ENCODE data around the gene ZNF385B. TPM values are rescaled to one million over a fixed set of nuclear protein-coding genes. Genes with fewer than 3 reads are reported as not detected.

Gene ZNF385B
- total RNA-seq, 1 donor from 2014 or later, result not detected

- no peak for TF ChIP-seq CTCF (IDR thresholded peaks at IDR 0.05; ENCODE audit: partially characterized antibody, unreplicated experiment)
- no peak overlapping the region for H3K27ac Mint-ChIP-seq (ENCODE audit: unreplicated experiment)
- DNase-seq, result no peak
Measured at GRCh38 chr2:179796213-179797007, 65.0 kb downstream of the ZNF385B start.

GRCh38 chr2:179793902-179794301 is 67.5 kb downstream of the ZNF385B start:
- DNase-seq, result no peak
- no peak for TF ChIP-seq CTCF (IDR thresholded peaks at IDR 0.05; ENCODE audit: partially characterized antibody, unreplicated experiment)
- Mint-ChIP-seq H3K9me3 (ENCODE audit: unreplicated experiment) (peaks cover 2% of the 10 kb centered on the region), H3K4me3 (ENCODE audit: unreplicated experiment) (no peak overlapping the region), H3K36me3 (ENCODE audit: unreplicated experiment) (no peaks in the 10 kb centered on the region), H3K27ac (ENCODE audit: unreplicated experiment) (no peak overlapping the region), H3K27me3 (ENCODE audit: unreplicated experiment) (no peaks in the 10 kb centered on the region), H3K4me1 (ENCODE audit: low read depth, unreplicated experiment) (no peaks in the 10 kb centered on the region)

More at GRCh38 chr2:179796213-179797007, 65.0 kb downstream of the ZNF385B start:
- Mint-ChIP-seq H3K4me1 (ENCODE audit: low read depth, unreplicated experiment) (no peaks in the 10 kb centered on the region), H3K4me3 (ENCODE audit: unreplicated experiment) (no peak overlapping the region), H3K27me3 (ENCODE audit: unreplicated experiment) (no peaks in the 10 kb centered on the region), H3K36me3 (ENCODE audit: unreplicated experiment) (no peaks in the 10 kb centered on the region), H3K9me3 (ENCODE audit: unreplicated experiment) (peaks cover 2% of the 10 kb centered on the region)

- Mint-ChIP-seq H3K27me3 (ENCODE audit: unreplicated experiment) (no peaks in the 10 kb centered on the region), H3K36me3 (ENCODE audit: unreplicated experiment) (no peaks in the 10 kb centered on the region), H3K27ac (ENCODE audit: unreplicated experiment) (no peak overlapping the region), H3K9me3 (ENCODE audit: unreplicated experiment) (peaks cover 2% of the 10 kb centered on the region), H3K4me1 (ENCODE audit: low read depth, unreplicated experiment) (peaks cover 2% of the 10 kb centered on the region), H3K4me3 (ENCODE audit: unreplicated experiment) (no peak overlapping the region)
- no peak for DNase-seq
- TF ChIP-seq CTCF (IDR thresholded peaks at IDR 0.05; ENCODE audit: partially characterized antibody, unreplicated experiment), result no peak
Measured at GRCh38 chr2:179793238-179793637, 68.2 kb downstream of the ZNF385B start.

- H3K27me3 Mint-ChIP-seq (ENCODE audit: unreplicated experiment), result no peaks in the 10 kb centered on the region
- TF ChIP-seq CTCF (IDR thresholded peaks at IDR 0.05; ENCODE audit: partially characterized antibody, unreplicated experiment), result no peak
- peaks cover 4% of the 10 kb centered on the region for H3K4me1 Mint-ChIP-seq (ENCODE audit: low read depth, unreplicated experiment)
- H3K9me3 Mint-ChIP-seq (ENCODE audit: unreplicated experiment), result peaks cover 2% of the 10 kb centered on the region
- H3K27ac Mint-ChIP-seq (ENCODE audit: unreplicated experiment), result no peak overlapping the region
- no peak for DNase-seq
- H3K4me3 Mint-ChIP-seq (ENCODE audit: unreplicated experiment), result no peak overlapping the region
- no peaks in the 10 kb centered on the region for H3K36me3 Mint-ChIP-seq (ENCODE audit: unreplicated experiment)
Measured at GRCh38 chr2:179790235-179791217, 70.9 kb downstream of the ZNF385B start.
